Activated B cell treated with CpG ODN at 0.5 μM for 24 hours (primary cell): ENCODE data around the gene RFTN1. TPM values are rescaled to one million over a fixed set of nuclear protein-coding genes. Genes with fewer than 3 reads are reported as not detected.

Experiments
- ATAC-seq: fragments of 200-7000 bp; cut with Tn5 transposase; one replicate; pipeline ENCODE4 v1.10.0; 2021; ENCODE audit warnings: low read depth, mild to moderate bottlenecking, moderate library complexity
- CTCF ChIA-PET: fragments of 350-600 bp; sonication (Branson Sonifier 250); formaldehyde crosslinking; loops from one replicate; lab custom pipeline; 2021; ENCODE audit warnings: antibody characterized with exemption; lab: Charles Lee
- POLR2A ChIA-PET: fragments of 350-600 bp; sonication (Branson Sonifier 250); formaldehyde crosslinking; loops from one replicate; lab custom pipeline; 2021; ENCODE audit warnings: antibody characterized with exemption; lab: Charles Lee
- DNase-seq: peaks from one replicate; pipeline ENCODE4 v3.0.0; 2022
- H3K27ac Mint-ChIP-seq: one replicate; pipeline ENCODE4 v1.8.0; 2020; ENCODE audit warnings: mixed read lengths
- H3K27me3 Mint-ChIP-seq: one replicate; pipeline ENCODE4 v1.8.0; 2021; ENCODE audit warnings: mixed read lengths
- H3K36me3 Mint-ChIP-seq: one replicate; pipeline ENCODE4 v1.8.0; 2021; ENCODE audit warnings: low read depth, mixed read lengths
- H3K4me1 Mint-ChIP-seq: one replicate; pipeline ENCODE4 v1.8.0; 2021; ENCODE audit warnings: mixed read lengths
- H3K4me3 Mint-ChIP-seq: one replicate; pipeline ENCODE4 v1.8.0; 2020; ENCODE audit warnings: mild to moderate bottlenecking, mixed read lengths
- H3K9me3 Mint-ChIP-seq: one replicate; pipeline ENCODE4 v1.8.0; 2020; ENCODE audit warnings: mixed read lengths
- intact Hi-C: fragments of 100-400 bp; cut with micrococcal nuclease; formaldehyde crosslinking; loops from one replicate; pipeline ENCODE4 v1.15.1; 2024
- total RNA-seq: library from RNA; stranded (reverse); gene quantifications from 2 replicates; pipeline ENCODE4 v1.2.3, GENCODE V29; 2022
- TF ChIP-seq, protein P1 (sequence below): fragments of 200-600 bp; IDR thresholded peaks from one replicate; pipeline ENCODE4 v1.8.0; 2022; ENCODE audit warnings: antibody characterized with exemption, mild to moderate bottlenecking

Gene RFTN1
- total RNA-seq, 1 donor from 2014 or later = 365 TPM

DNA sequence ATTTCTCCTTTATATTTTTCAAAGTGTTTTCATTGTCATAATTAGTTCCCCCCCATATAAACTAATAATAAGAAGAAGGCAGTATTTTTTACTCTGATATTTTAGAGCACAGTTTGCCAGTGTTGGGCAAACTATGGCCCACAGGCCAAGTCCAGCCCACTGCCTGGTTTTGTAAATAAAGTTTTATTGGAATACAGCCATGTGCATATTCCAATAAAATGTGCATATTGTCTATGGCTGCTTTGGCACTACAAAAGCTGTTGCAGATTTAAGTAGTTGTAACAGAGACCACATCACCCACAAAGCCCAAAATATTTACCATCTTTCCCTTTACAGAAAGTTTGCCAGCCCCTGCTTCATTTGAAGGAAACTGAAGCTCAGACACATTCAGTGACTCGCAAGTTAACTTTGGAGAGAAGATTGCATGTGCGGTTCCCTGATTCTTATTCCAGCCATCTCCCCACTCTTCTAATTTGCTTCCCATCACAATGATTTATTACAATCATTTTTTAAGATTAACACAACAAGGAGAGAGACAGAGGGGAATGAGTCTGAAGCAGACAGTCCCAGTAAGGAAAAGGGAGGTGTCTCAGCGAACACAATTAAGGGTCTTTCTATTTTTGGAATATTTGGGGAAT lies 48.9 kb downstream of the RFTN1 start:
- ATAC-seq = no peak
- Mint-ChIP-seq H3K27me3 (no peaks in the 10 kb centered on the region), H3K36me3 (peaks cover 66% of the 10 kb centered on the region), H3K27ac (no peak overlapping the region), H3K4me3 (no peak overlapping the region), H3K4me1 (peaks cover 66% of the 10 kb centered on the region), H3K9me3 (no peaks in the 10 kb centered on the region)
- intact Hi-C loops = loop anchor here (5.0 kb wide), 1 partner anchor 88 kb away; no protein-coding TSS in a partner anchor
- ChIA-PET CTCF (no interaction called here), POLR2A (interaction anchor here (0.6 kb wide), 1 partner anchor 87 kb away, joined by 3 read pairs; no protein-coding TSS in a partner anchor)
- TF ChIP-seq, protein P1, sequence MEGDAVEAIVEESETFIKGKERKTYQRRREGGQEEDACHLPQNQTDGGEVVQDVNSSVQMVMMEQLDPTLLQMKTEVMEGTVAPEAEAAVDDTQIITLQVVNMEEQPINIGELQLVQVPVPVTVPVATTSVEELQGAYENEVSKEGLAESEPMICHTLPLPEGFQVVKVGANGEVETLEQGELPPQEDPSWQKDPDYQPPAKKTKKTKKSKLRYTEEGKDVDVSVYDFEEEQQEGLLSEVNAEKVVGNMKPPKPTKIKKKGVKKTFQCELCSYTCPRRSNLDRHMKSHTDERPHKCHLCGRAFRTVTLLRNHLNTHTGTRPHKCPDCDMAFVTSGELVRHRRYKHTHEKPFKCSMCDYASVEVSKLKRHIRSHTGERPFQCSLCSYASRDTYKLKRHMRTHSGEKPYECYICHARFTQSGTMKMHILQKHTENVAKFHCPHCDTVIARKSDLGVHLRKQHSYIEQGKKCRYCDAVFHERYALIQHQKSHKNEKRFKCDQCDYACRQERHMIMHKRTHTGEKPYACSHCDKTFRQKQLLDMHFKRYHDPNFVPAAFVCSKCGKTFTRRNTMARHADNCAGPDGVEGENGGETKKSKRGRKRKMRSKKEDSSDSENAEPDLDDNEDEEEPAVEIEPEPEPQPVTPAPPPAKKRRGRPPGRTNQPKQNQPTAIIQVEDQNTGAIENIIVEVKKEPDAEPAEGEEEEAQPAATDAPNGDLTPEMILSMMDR = no peak
- no peak for DNase-seq

DNA sequence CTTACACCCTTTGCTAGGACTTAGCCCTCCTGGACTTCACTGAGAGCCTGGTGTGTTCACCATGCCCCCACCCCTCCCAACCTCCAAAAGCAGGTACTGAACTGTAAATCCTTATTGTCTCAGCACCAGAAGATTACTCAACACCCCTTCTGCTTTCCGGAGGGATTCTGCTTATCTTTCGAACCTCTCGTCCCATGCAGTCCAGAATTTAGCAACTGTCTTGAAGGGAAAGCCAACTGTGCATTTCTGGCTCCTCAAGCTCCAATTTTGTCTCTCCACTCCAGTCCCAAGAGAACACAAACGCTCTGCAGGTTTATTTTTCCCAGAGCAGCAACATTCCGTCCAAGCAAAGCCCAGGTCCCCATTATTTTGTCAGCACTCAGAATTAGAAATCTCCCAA lies 49.6 kb downstream of the RFTN1 start:
- H3K27ac Mint-ChIP-seq = no peak overlapping the region

DNA sequence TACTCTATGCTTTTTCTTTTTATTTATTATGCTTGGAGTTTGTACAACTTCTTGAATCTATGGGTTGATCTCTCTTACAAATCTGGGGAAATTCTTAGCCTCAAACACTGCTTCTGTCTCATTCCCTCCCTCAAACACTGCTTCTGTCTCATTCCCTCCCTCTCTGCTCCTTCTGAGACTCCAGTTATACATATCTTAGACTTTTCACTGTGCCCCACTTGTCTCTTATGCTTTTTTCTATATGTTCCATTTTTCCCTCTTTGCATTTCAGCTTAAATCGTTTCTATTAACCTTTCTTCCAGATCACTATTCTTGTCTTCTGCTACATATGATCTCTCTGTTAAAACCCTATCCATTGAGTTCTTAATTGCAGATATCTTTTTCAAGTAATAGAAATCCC lies 50.4 kb downstream of the RFTN1 start:
- no peak for ATAC-seq
- H3K27ac Mint-ChIP-seq = peak overlapping the region; percentile 9

More for the DNA sequence above, 49.6 kb downstream of the RFTN1 start:
- intact Hi-C loops = no loop called here
- ChIA-PET POLR2A (no interaction called here), CTCF (no interaction called here)
- ATAC-seq = no peak
- Mint-ChIP-seq H3K9me3 (no peaks in the 10 kb centered on the region), H3K27me3 (no peaks in the 10 kb centered on the region), H3K4me3 (no peak overlapping the region), H3K4me1 (peaks cover 59% of the 10 kb centered on the region), H3K36me3 (peaks cover 59% of the 10 kb centered on the region)
- TF ChIP-seq, protein P1 = no peak
- DNase-seq = no peak

DNA sequence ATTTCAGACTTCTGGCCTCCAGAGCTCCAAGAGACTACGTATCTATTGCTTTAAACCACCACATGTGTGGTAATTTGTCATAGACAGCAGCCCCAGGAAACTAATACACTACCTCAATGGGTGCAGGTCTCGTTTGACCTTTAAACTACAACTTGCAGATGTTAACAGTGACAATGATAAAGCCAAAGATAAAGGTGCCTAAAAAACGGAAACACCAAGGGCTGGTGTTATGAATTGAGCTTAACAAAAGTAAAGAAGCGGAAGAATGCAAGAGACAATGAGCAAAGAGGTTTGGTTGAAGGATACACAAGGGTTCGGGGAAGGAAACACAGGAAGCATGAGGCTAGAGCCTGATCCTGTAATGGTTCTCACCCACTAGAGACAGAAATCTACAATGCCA lies 50.8 kb downstream of the RFTN1 start:
- peaks cover 65% of the 10 kb centered on the region for H3K36me3 Mint-ChIP-seq
- ATAC-seq (no peak), DNase-seq (no peak)
- intact Hi-C loops = no loop called here
- ChIA-PET CTCF (no interaction called here), POLR2A (interaction anchor here (1.7 kb wide), 1 partner anchor 34 kb away, joined by 6 read pairs; no protein-coding TSS in a partner anchor)
- peaks cover 55% of the 10 kb centered on the region for H3K4me1 Mint-ChIP-seq
- no peaks in the 10 kb centered on the region for H3K27me3 Mint-ChIP-seq
- H3K27ac Mint-ChIP-seq = no peak overlapping the region
- TF ChIP-seq, protein P1 = no peak
- no peaks in the 10 kb centered on the region for H3K9me3 Mint-ChIP-seq
- no peak overlapping the region for H3K4me3 Mint-ChIP-seq

More for the DNA sequence above, 50.4 kb downstream of the RFTN1 start:
- POLR2A ChIA-PET = interaction anchor here (1.7 kb wide), 1 partner anchor 33 kb away, joined by 6 read pairs; no protein-coding TSS in a partner anchor
- H3K4me1 Mint-ChIP-seq = peaks cover 55% of the 10 kb centered on the region
- H3K27me3 Mint-ChIP-seq = no peaks in the 10 kb centered on the region
- TF ChIP-seq, protein P1 = no peak
- intact Hi-C loops = no loop called here
- no peaks in the 10 kb centered on the region for H3K9me3 Mint-ChIP-seq
- CTCF ChIA-PET = no interaction called here
- DNase-seq = no peak
- H3K4me3 Mint-ChIP-seq = no peak overlapping the region
- peaks cover 61% of the 10 kb centered on the region for H3K36me3 Mint-ChIP-seq

DNA sequence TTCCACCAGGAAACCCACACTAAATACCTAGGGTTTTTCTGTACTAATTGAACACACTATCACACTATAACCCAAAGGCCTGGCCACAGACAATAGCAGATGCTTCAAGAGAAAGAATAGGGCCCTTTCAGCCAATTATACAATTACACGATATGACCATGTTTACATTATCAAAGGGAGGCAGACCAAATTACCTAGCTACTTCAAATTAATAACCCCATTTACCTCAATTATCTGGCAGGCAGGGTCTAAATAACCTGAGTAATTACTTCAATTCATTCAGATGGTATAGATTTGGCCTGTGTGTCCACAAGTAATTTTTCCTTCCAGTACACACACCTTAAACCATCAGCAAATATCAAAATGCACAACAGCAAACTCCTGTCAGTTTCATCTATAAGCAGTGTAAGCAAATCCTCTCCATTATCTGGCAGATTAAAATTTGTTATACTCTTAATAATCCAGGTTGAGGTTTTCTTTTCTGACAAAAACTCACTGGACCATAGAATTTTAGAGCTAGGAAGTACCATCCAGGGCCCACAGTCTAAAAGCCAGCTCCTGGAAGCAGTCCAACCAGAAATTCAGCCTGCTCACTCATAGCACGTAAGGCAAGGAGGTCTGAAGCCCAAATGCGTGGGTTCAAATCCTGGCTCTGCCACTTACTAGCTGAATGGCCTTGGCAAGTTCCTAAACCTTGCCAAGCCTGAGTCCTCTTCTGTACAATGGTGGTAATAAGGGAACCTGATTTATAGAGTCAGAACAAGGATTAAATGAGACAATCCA lies 51.8 kb downstream of the RFTN1 start:
- ATAC-seq (no peak), DNase-seq (no peak)
- TF ChIP-seq, protein P1 = no peak
- Mint-ChIP-seq H3K9me3 (no peaks in the 10 kb centered on the region), H3K4me1 (peaks cover 45% of the 10 kb centered on the region), H3K36me3 (peaks cover 57% of the 10 kb centered on the region), H3K27ac (no peak overlapping the region), H3K27me3 (no peaks in the 10 kb centered on the region), H3K4me3 (no peak overlapping the region)
- intact Hi-C loops = no loop called here
- POLR2A ChIA-PET = interaction anchor here (1.7 kb wide), 1 partner anchor 35 kb away, joined by 6 read pairs; no protein-coding TSS in a partner anchor
- CTCF ChIA-PET = no interaction called here
